ENCODE measurements around the gene KLK8.

The KLK8 gene

GRCh38 chr19:50980208-50980607, 21.2 kb downstream of the KLK8 start:
- H3K27ac ChIP-seq (ENCODE audit: extremely low read depth, low read depth, low read length) = no peak overlapping the region
- no peak overlapping the region for H3K4me3 ChIP-seq (ENCODE audit: low read depth, low read length)
- H3K9me3 ChIP-seq (ENCODE audit: control insufficient read depth, insufficient read depth, low read depth, low read length) = no peaks in the 10 kb centered on the region
- CTCF ChIA-PET = no interaction called here
- POLR2A ChIA-PET = no interaction called here
- TF ChIP-seq ZNF280C (tag by site-specific recombination; IDR thresholded peaks at IDR 0.05) (no peak), ZNF677 (tag by site-specific recombination; IDR thresholded peaks at IDR 0.05) (no peak), ZBTB6 (tag by site-specific recombination; IDR thresholded peaks at IDR 0.05) (no peak), KLF17 (tag by site-specific recombination; IDR thresholded peaks at IDR 0.05) (no peak), ZNF112 (tag by site-specific recombination; IDR thresholded peaks at IDR 0.05) (no peak), PRDM10 (tag by site-specific recombination; IDR thresholded peaks at IDR 0.05) (no peak), ZBTB48 (tag by site-specific recombination; IDR thresholded peaks at IDR 0.05) (no peak), ZFP3 (tag by site-specific recombination; IDR thresholded peaks at IDR 0.05; ENCODE audit: low read depth) (no peak), GFI1B (tag by site-specific recombination; IDR thresholded peaks at IDR 0.05) (no peak), ZNF248 (tag by site-specific recombination; IDR thresholded peaks at IDR 0.05) (no peak), ZNF449 (tag by site-specific recombination; IDR thresholded peaks at IDR 0.05) (no peak), ZNF24 (tag by site-specific recombination; IDR thresholded peaks at IDR 0.05) (no peak), GLIS2 (tag by site-specific recombination; IDR thresholded peaks at IDR 0.05) (no peak), ZNF214 (tag by site-specific recombination; IDR thresholded peaks at IDR 0.05; ENCODE audit: borderline replicate concordance) (no peak), GLI4 (tag by site-specific recombination; IDR thresholded peaks at IDR 0.05) (no peak)
- no peaks in the 10 kb centered on the region for H3K36me3 ChIP-seq (ENCODE audit: control insufficient read depth in 2 of 2, insufficient read depth in 1 of 2, low read length in 2 of 2)
- no peaks in the 10 kb centered on the region for H3K4me1 ChIP-seq (ENCODE audit: control insufficient read depth, insufficient read depth, low read length)

- ChIA-PET CTCF (no interaction called here), POLR2A (no interaction called here)
- H3K4me1 ChIP-seq (ENCODE audit: control insufficient read depth, insufficient read depth, low read length) = no peaks in the 10 kb centered on the region
- TF ChIP-seq ZNF10 (tag by site-specific recombination; IDR thresholded peaks at IDR 0.05) (no peak), KLF8 (tag by site-specific recombination; IDR thresholded peaks at IDR 0.05) (no peak), ZNF664 (tag by site-specific recombination; IDR thresholded peaks at IDR 0.05) (no peak), ZBTB1 (tag by site-specific recombination; IDR thresholded peaks at IDR 0.05) (no peak), ZNF362 (tag by site-specific recombination; IDR thresholded peaks at IDR 0.05) (no peak), ZNF624 (tag by site-specific recombination; IDR thresholded peaks at IDR 0.05) (no peak), MEIS1 (CRISPR knock-in tag; IDR thresholded peaks at IDR 0.05; ENCODE audit: borderline replicate concordance) (no peak), ZBTB49 (tag by site-specific recombination; IDR thresholded peaks at IDR 0.05; ENCODE audit: low read depth) (no peak)
- no peaks in the 10 kb centered on the region for H3K9me3 ChIP-seq (ENCODE audit: control insufficient read depth, insufficient read depth, low read depth, low read length)
- H3K36me3 ChIP-seq (ENCODE audit: control insufficient read depth in 2 of 2, insufficient read depth in 1 of 2, low read length in 2 of 2) = no peaks in the 10 kb centered on the region
- H3K4me3 ChIP-seq (ENCODE audit: low read depth, low read length) = no peak overlapping the region
- H3K27ac ChIP-seq (ENCODE audit: extremely low read depth, low read depth, low read length) = no peak overlapping the region
These were observed 21.6 kb downstream of the KLK8 start for GRCh38 chr19:50979758-50980157.

Measured in HEK293 (cell line).